Measurements from ENCODE around the gene ERICH2. TPM values are rescaled to one million over a fixed set of nuclear protein-coding genes. Genes with fewer than 3 reads are reported as not detected.

The ERICH2 gene
- total and polyA plus RNA-seq, 7 donors = not detected

GRCh38 chr2:170827841-170828532, 57.8 kb downstream of the ERICH2 start:
- no peak for DNase-seq
- no peaks in the 10 kb centered on the region for H3K9me3 ChIP-seq
- peaks cover 0 to 10% (median 10%) of the 10 kb centered on the region in 4 donors for H3K4me1 ChIP-seq
- peaks cover 3 to 56% (median 16%) of the 10 kb centered on the region in 3 donors for H3K27me3 ChIP-seq
- H3K27ac ChIP-seq = no peak overlapping the region
- H3K4me3 ChIP-seq = no peak overlapping the region
- TF ChIP-seq CTCF (IDR thresholded peaks at IDR 0.05) (no peak), EP300 (IDR thresholded peaks at IDR 0.05) (no peak), POLR2A (IDR thresholded peaks at IDR 0.05) (no peak), POLR2AphosphoS5 (IDR thresholded peaks at IDR 0.05) (no peak)
- intact Hi-C loops (cut with DNase I) = no loop called here
- 74 to 88% methylated on average over 6 of the region's 6 CpGs for WGBS, 2 donors
- H3K36me3 ChIP-seq = no peaks in the 10 kb centered on the region

- no peak for DNase-seq
- Histone ChIP-seq H3K9me3 (no peaks in the 10 kb centered on the region), H3K27ac (no peak overlapping the region), H3K4me3 (no peak overlapping the region), H3K4me1 (peaks cover 0 to 5% (median 4%) of the 10 kb centered on the region in 4 donors), H3K36me3 (no peaks in the 10 kb centered on the region), H3K27me3 (peaks cover 0 to 50% (median 11%) of the 10 kb centered on the region in 3 donors)
- 65 to 83% methylated on average over 5 of the region's 5 CpGs for WGBS, 2 donors
- no peak for TF ChIP-seq CTCF (IDR thresholded peaks at IDR 0.05)
- no peak for TF ChIP-seq POLR2A (IDR thresholded peaks at IDR 0.05)
- TF ChIP-seq EP300 (IDR thresholded peaks at IDR 0.05) = no peak
- no peak for TF ChIP-seq POLR2AphosphoS5 (IDR thresholded peaks at IDR 0.05)
- intact Hi-C loops (cut with DNase I) = no loop called here
These were observed 58.3 kb downstream of the ERICH2 start for GRCh38 chr2:170828533-170828916.

GRCh38 chr2:170829036-170829435, 58.9 kb downstream of the ERICH2 start:
- intact Hi-C loops (cut with DNase I) = no loop called here
- H3K27me3 ChIP-seq = peaks cover 0 to 45% (median 7%) of the 10 kb centered on the region in 3 donors
- TF ChIP-seq POLR2A (IDR thresholded peaks at IDR 0.05) = no peak
- TF ChIP-seq POLR2AphosphoS5 (IDR thresholded peaks at IDR 0.05) = no peak
- TF ChIP-seq EP300 (IDR thresholded peaks at IDR 0.05) = no peak
- no peak for TF ChIP-seq CTCF (IDR thresholded peaks at IDR 0.05)

GRCh38 chr2:170830166-170830565, 60.0 kb downstream of the ERICH2 start:
- no peaks in the 10 kb centered on the region for H3K36me3 ChIP-seq
- no peaks in the 10 kb centered on the region for H3K4me1 ChIP-seq
- H3K9me3 ChIP-seq = no peaks in the 10 kb centered on the region
- H3K4me3 ChIP-seq = no peak overlapping the region
- H3K27me3 ChIP-seq = peaks cover 0 to 34% (median 0%) of the 10 kb centered on the region in 3 donors
- H3K27ac ChIP-seq = no peak overlapping the region
- TF ChIP-seq POLR2A (IDR thresholded peaks at IDR 0.05) (no peak), POLR2AphosphoS5 (IDR thresholded peaks at IDR 0.05) (no peak)
- DNase-seq = no peak
- intact Hi-C loops (cut with DNase I) = no loop called here
- 87 to 90% methylated on average over 3 of the region's 3 CpGs for WGBS, 2 donors

More at GRCh38 chr2:170829036-170829435, 58.9 kb downstream of the ERICH2 start:
- H3K4me1 ChIP-seq = no peaks in the 10 kb centered on the region
- H3K36me3 ChIP-seq = no peaks in the 10 kb centered on the region
- no peak overlapping the region for H3K4me3 ChIP-seq
- no peaks in the 10 kb centered on the region for H3K9me3 ChIP-seq
- H3K27ac ChIP-seq = no peak overlapping the region
- WGBS, 2 donors = 71 to 76% methylated on average over 2 of the region's 2 CpGs
- no peak for DNase-seq

GRCh38 chr2:170831115-170831514, 60.9 kb downstream of the ERICH2 start:
- H3K36me3 ChIP-seq = no peaks in the 10 kb centered on the region
- H3K27me3 ChIP-seq = peaks cover 0 to 28% (median 0%) of the 10 kb centered on the region in 3 donors
- no peak overlapping the region for H3K4me3 ChIP-seq
- TF ChIP-seq POLR2AphosphoS5 (IDR thresholded peaks at IDR 0.05) (no peak), EP300 (IDR thresholded peaks at IDR 0.05) (no peak), POLR2A (IDR thresholded peaks at IDR 0.05) (no peak), CTCF (IDR thresholded peaks at IDR 0.05) (no peak)
- 92 to 96% methylated on average over 4 of the region's 4 CpGs for WGBS, 2 donors
- H3K27ac ChIP-seq = no peak overlapping the region
- no peaks in the 10 kb centered on the region for H3K4me1 ChIP-seq
- H3K9me3 ChIP-seq = no peaks in the 10 kb centered on the region
- DNase-seq = no peak
- intact Hi-C loops (cut with DNase I) = no loop called here

All from sigmoid colon (tissue), 7 donors.